ENCODE measurements around the gene DMXL2. TPM values are rescaled to one million over a fixed set of nuclear protein-coding genes. Genes with fewer than 3 reads are reported as not detected.
A peak's percentile ranks its signal among the peaks of the same experiment; 100 is the strongest.

The DMXL2 gene
- total RNA-seq, 1 donor from 2014 or later: 4.6 TPM

DNA sequence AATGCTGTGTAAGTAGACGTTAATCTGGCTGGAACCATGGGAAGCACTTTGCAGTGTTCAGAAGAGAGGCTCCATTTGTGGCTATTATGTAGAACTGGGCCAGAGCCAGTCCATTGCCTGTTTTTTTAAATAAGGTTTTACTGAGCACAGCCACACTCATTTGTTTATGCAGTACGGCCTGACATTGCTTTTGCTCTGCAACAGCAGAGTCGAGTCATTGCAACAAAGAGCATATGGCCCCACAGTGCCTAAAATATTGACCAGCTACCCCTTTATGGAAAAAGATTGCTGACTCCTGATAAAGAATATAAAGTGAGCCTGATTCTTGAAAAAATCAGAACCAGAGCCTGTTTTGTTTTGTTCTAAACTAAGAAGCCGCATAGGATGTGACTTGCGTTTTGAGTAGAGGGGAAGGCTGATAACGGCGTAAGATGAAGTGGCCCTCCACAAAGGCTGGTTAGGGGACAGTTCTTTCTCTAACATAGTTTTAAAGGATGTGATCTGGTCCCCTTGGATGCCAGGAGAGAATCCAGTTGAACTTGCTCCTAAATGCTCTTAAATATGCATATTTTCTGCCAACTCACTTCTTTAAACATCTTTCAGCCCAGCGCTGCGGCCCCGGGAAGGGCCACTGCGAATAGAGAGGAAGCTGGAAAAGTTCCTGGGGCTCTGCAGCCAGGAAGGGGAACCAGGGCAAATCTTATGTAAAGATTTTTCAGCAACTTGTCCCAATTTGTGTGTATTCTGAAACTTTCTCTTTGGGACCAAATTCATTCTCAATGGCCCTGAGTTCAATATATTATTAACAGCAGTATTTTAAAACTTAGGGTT lies 216.7 kb downstream of the DMXL2 start:
- DNase-seq (ENCODE audit: low read depth in 2 of 2): no peak

- DNase-seq (ENCODE audit: low read depth in 2 of 2): no peak
Measured at GRCh38 chr15:51403946-51404695, 218.4 kb downstream of the DMXL2 start.

DNA sequence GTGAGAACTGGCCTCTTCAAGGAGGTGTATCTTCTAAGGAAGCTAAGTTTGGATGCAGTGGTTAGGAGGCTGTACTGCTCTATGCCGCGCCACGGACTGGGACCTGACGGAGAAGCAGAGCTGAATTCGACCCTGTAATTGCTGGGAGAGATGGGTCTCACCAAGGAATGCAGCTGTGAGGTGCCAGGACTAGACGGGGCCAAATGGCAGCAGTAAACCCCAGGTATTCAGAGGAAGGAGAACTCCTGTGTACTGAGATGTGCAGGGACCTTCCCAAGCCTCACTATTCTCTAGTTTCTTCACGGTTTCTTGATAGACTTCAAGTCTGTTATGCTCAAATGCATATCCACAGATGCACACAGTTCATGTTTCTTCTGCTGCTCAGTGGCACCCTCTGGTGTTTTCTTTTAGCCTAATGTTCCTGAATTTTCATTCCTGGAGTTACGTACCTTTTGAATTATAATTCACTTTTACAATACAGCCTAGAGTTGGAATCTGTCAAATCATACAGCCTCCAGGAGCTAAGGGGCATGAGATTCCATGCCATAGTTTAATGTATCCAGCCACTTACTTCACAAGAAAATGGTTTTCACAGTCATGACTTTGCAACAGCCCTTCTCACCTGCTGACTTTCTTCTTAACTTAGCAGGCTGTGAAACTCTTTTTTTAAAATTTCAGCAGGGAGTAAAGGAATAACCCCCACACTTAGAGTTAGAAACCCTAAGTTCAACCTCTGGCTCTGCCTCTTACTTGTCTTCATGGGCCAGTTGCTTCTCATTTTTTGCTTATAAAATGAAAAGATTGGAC lies 219.3 kb downstream of the DMXL2 start:
- DNase-seq (ENCODE audit: low read depth in 2 of 2): peak; percentile 50 to 59

DNA sequence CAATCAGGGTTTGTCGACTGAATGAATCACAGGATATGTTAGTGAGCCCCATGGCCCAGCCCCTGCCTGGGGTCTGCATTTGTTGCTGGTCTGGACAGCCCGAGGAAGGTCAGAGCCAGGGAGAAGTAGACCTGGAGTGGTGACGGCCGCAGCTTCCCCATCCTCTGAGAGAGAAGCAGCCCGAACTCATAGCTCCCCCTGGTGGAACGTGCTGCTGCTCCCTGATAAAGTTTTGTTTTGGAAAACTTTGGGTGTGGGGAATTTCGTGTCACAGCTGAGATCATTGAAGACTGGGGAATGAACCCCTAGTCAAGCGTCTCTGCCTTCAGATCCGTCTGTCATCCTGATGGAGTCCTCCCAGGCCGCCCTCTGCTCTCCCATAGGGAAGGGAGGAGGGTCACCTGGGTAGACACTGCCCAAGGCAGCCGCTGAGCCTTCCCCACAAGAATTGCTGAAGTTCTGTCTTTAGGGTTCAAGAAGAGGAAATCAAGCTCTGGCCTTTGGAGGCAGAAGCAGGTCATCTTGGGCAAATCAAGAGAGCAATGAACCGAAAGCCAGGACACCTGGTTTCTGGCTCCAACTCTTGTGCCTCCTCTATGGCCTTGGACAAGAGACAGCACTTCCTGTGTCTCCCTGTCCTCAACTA lies 220.6 kb downstream of the DMXL2 start:
- DNase-seq (ENCODE audit: low read depth in 2 of 2): peak; percentile 58 to 64

DNA sequence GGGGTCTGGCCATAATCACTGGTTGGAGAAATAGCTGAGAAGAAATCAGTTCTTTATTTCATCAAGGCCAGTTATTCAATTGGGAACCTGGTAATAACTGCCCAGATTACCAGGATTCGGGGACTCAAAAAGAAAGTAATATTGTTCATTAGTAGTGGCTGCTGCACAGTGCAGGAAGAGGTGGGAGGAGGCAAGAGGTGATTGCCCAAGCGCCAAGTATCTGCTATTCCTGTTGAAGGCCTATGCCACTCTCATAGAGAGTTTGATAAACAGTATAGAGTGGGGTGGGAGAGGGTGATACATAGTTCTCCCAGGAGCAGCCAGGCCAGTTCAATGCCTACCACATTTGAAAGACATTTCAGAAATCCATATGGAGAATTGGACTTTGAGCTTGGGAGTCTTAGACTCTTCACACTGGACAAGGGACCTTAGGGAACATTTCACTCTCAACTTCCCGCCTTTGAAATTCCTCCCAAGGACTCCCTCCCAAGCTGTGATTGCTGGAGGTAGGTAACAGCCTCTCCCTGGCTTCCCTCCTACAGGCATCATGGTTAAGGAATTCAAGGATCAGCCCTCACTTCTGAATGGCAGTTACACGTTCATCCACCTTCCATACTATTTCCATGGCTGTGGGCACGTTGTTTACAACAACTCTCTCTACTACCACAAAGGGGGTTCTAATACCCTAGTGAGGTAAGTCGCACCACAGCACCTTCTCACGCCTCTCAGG lies 221.4 kb downstream of the DMXL2 start:
- DNase-seq (ENCODE audit: low read depth in 2 of 2): no peak

DNA sequence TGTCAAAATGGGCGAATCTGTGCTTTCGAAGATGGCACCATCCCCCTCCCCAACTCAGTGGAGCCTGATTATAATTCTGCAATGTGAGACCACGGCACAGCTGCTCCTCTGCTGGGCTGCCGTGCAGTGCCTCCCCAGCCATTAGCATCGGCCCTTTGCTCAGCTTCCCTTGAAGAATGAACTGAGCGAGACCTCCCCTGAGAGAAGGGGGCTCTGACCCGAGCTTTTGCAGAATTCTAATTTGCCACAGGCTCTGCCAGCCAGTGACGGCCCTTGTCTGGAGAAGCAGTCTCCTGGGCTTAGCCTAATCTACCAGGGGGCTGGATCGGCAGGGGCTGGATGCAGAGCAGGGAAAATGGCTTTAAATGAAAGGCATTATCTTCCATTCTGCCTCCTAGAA lies 223.9 kb downstream of the DMXL2 start:
- DNase-seq (ENCODE audit: low read depth in 2 of 2): no peak

Other genes with a start within 250 kb of the DMXL2 start
- under 0.01 and 0.22 TPM in 2 replicates for gene SCG3, start 58.7 kb upstream of the DMXL2 start, total RNA-seq
- gene LYSMD2, start 114.9 kb upstream of the DMXL2 start, total RNA-seq: 11.1 and 26.8 TPM in 2 replicates
- gene TMOD2, start 128.8 kb upstream of the DMXL2 start, total RNA-seq: 13.5 and 29.2 TPM in 2 replicates
- 42.3 and 57.1 TPM in 2 replicates for gene TMOD3, start 206.9 kb upstream of the DMXL2 start, total RNA-seq

Measured in lung microvascular endothelial cell (primary cell).